ENCODE measurements around the gene TNFRSF13B. TPM values are rescaled to one million over a fixed set of nuclear protein-coding genes. Genes with fewer than 3 reads are reported as not detected.
A peak's percentile ranks its signal among the peaks of the same experiment; 100 is the strongest.
"Not testable (repeated sequence)": the region's sequence is repeated elsewhere in the genome, so short reads cannot be mapped to it uniquely, and the experiment has no call there.

The TNFRSF13B gene
- total RNA-seq, 1 experiment from 2014 or later = not detected

DNA sequence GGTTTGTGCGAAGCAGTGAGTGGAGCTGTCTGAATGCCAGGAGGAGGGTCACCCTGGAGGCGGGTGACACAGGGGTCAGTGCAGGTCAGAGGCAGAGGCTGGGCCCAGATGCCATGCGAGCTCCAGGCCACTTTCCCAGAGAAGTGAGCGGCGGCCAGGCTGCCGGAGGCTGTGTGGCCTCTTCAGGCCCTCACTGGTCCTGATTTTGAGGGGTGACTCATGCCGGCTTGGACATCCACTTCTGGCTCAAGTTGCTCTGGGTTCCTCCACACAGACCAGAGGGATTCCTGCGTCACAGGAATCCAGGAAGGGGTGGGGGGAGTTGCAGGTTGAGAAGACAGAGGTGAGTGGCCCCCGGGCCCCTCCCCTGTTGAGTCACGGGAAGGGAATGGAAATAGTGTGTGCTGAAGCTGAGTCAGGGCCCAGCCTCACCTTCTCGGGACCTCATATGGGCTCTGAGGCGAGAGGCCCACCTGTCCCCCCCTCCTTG lies 38.7 kb upstream of the TNFRSF13B start:
- H3K4me3 Mint-ChIP-seq (ENCODE audit: unreplicated experiment); intact Hi-C loops (cut with micrococcal nuclease); H3K27me3 Mint-ChIP-seq (ENCODE audit: insufficient read depth, unreplicated experiment); H3K27ac Mint-ChIP-seq (ENCODE audit: low read depth, unreplicated experiment); BruUV-seq (replicated peaks); H3K9me3 Mint-ChIP-seq (ENCODE audit: unreplicated experiment); CTCF ChIA-PET; DNase-seq (ENCODE audit: unreplicated experiment); POLR2A ChIA-PET; H3K36me3 Mint-ChIP-seq (ENCODE audit: insufficient read depth, unreplicated experiment): not testable (repeated sequence)
- H3K4me1 Mint-ChIP-seq (ENCODE audit: insufficient read depth, unreplicated experiment) = peaks cover 20% of the 10 kb centered on the region

DNA sequence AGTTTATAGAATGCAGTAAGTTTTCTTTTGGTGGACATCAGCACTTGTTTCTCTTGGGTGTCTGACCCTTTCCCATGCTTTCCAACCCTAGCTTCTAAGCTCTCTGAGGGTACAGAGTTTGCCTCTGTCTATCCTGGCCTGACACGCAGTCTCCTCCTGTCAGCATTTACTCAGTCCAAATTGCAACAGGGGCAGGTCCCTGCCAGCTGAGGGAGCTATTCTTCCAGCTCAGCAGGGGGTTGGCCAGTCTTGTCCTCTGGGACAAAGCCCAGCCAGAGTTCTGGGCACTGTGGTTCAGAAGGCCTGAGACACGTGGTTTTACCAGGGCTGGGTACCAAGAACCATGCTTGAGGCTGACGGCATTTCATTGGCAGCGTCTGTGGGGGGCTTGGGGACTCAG lies 38.1 kb upstream of the TNFRSF13B start:
- POLR2A ChIA-PET; H3K4me3 Mint-ChIP-seq (ENCODE audit: unreplicated experiment); H3K9me3 Mint-ChIP-seq (ENCODE audit: unreplicated experiment); H3K36me3 Mint-ChIP-seq (ENCODE audit: insufficient read depth, unreplicated experiment); H3K27me3 Mint-ChIP-seq (ENCODE audit: insufficient read depth, unreplicated experiment); CTCF ChIA-PET; BruUV-seq (replicated peaks): not testable (repeated sequence)
- H3K4me1 Mint-ChIP-seq (ENCODE audit: insufficient read depth, unreplicated experiment) = peaks cover 14% of the 10 kb centered on the region
- peak; percentile 48 for DNase-seq (ENCODE audit: unreplicated experiment)
- intact Hi-C loops (cut with micrococcal nuclease) = loop anchor here (10.0 kb wide), 1 partner anchor 145 kb away; no protein-coding TSS in a partner anchor
- peak overlapping the region; percentile 83 for H3K27ac Mint-ChIP-seq (ENCODE audit: low read depth, unreplicated experiment)

DNA sequence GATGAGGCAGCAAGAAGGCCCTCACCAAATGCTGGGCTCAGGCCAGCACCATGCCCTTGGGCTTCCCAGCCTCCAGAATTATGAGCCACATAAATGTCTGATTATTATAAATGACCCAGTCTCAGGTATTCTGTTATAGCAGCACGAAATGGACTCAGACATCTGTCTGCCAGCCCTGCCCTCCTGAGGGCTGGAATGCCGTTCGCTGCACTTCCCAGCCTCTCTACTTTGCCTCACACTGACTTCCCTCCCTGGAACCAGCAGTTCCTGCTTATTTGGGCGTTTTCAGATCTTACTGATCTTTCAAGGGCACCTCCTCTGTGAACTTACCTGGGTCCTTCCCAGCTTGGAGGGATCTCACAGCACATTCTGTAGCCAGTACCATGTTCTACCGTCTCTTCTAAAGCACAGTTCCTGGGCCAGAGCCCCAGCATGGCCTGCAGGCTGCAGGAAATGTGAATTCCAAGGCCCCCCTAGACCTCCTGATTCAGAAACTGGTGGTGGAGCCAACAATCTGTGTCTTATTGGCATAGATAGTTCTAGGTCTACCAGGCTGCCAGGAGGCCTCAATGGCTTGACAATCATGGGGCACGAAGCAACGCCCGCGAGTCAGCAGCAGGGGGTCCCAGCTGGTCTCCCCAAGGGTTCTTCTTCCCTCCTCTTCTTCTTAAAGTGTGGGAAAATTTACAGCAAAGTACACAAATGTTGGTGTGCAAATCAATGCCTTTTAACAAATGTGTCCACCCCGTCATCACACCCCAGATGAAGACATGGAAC lies 36.9 kb upstream of the TNFRSF13B start:
- intact Hi-C loops (cut with micrococcal nuclease) = loop anchor here (10.0 kb wide), 1 partner anchor 146 kb away; no protein-coding TSS in a partner anchor
- not testable (repeated sequence) for H3K9me3 Mint-ChIP-seq (ENCODE audit: unreplicated experiment); H3K4me3 Mint-ChIP-seq (ENCODE audit: unreplicated experiment); DNase-seq (ENCODE audit: unreplicated experiment); H3K4me1 Mint-ChIP-seq (ENCODE audit: insufficient read depth, unreplicated experiment); BruUV-seq (replicated peaks); H3K27me3 Mint-ChIP-seq (ENCODE audit: insufficient read depth, unreplicated experiment); H3K36me3 Mint-ChIP-seq (ENCODE audit: insufficient read depth, unreplicated experiment)
- POLR2A ChIA-PET = interaction anchor here (0.6 kb wide), 1 partner anchor 198 kb away, joined by 3 read pairs; no protein-coding TSS in a partner anchor
- peak overlapping the region; percentile 83 for H3K27ac Mint-ChIP-seq (ENCODE audit: low read depth, unreplicated experiment)
- CTCF ChIA-PET = interaction anchor here (0.6 to 0.7 kb wide), 3 partner anchors 36 to 590 kb away, joined by 3 to 5 read pairs (median 3); no protein-coding TSS in a partner anchor

DNA sequence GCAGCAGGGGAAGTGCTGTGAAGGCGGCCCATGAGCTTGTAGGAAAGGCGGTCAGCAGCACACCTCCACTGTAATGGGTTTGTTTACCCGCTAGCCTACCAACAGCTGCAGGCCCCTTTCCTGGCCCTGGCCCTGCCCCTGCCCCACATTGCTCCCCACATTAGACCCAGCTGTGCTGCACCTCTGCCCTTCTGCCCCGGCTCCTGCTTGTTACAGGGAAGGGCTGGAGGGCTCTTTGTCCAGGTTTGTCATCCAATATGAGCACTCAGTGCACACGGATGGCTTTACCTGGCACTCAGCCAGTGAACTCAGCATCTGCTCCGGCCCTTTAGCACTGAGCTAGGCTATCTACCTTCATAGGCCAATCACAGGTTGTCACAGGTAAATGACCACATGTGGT lies 36.0 kb upstream of the TNFRSF13B start:
- H3K9me3 Mint-ChIP-seq (ENCODE audit: unreplicated experiment); POLR2A ChIA-PET; BruUV-seq (replicated peaks); H3K4me1 Mint-ChIP-seq (ENCODE audit: insufficient read depth, unreplicated experiment); H3K4me3 Mint-ChIP-seq (ENCODE audit: unreplicated experiment); H3K27me3 Mint-ChIP-seq (ENCODE audit: insufficient read depth, unreplicated experiment); H3K36me3 Mint-ChIP-seq (ENCODE audit: insufficient read depth, unreplicated experiment); DNase-seq (ENCODE audit: unreplicated experiment); H3K27ac Mint-ChIP-seq (ENCODE audit: low read depth, unreplicated experiment): not testable (repeated sequence)
- CTCF ChIA-PET = interaction anchor here (0.6 kb wide), 1 partner anchor 8 kb away, joined by 3 read pairs; no protein-coding TSS in a partner anchor
- intact Hi-C loops (cut with micrococcal nuclease) = loop anchor here (10.0 kb wide), 1 partner anchor 147 kb away; no protein-coding TSS in a partner anchor

DNA sequence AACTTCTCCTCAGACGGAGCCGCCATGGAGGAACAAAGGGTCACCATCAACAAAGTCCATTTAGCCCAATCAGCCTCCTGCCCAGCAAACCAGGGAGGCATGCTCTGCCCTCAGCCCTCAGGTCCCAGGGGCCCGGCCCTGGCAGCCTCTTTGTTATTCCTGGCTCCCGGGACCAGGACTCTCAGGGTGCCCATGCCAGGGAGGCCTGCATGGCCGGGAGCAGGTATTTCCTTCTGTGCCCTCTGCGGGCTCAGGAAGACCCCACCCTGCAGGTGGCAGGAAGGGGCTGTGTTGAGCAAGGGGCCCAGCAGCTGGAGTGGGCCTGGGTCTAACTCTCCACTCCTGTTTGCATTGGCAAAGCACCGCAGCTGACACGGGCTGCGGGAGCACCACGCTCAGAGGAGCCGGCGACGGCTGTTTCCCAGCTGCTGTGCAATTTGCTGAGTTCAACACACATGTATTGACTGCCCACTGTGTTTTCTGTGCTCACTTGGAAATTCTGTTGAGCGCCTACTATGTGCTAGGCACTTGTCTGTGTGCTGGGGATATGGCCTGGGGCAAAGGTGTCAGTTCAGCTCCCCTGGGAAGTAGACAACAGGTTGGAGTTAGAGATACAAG lies 33.2 kb upstream of the TNFRSF13B start:
- intact Hi-C loops (cut with micrococcal nuclease) = loop anchor here (5.0 to 10.0 kb wide), 3 partner anchors 150 to 637 kb away; no protein-coding TSS in a partner anchor
- H3K4me3 Mint-ChIP-seq (ENCODE audit: unreplicated experiment); DNase-seq (ENCODE audit: unreplicated experiment); BruUV-seq (replicated peaks); H3K27ac Mint-ChIP-seq (ENCODE audit: low read depth, unreplicated experiment); H3K9me3 Mint-ChIP-seq (ENCODE audit: unreplicated experiment); H3K4me1 Mint-ChIP-seq (ENCODE audit: insufficient read depth, unreplicated experiment); POLR2A ChIA-PET; H3K36me3 Mint-ChIP-seq (ENCODE audit: insufficient read depth, unreplicated experiment); H3K27me3 Mint-ChIP-seq (ENCODE audit: insufficient read depth, unreplicated experiment): not testable (repeated sequence)
- CTCF ChIA-PET = interaction anchor here (0.9 to 1.1 kb wide), 2 partner anchors 15 to 29 kb away, joined by 3 to 4 read pairs; no protein-coding TSS in a partner anchor

DNA sequence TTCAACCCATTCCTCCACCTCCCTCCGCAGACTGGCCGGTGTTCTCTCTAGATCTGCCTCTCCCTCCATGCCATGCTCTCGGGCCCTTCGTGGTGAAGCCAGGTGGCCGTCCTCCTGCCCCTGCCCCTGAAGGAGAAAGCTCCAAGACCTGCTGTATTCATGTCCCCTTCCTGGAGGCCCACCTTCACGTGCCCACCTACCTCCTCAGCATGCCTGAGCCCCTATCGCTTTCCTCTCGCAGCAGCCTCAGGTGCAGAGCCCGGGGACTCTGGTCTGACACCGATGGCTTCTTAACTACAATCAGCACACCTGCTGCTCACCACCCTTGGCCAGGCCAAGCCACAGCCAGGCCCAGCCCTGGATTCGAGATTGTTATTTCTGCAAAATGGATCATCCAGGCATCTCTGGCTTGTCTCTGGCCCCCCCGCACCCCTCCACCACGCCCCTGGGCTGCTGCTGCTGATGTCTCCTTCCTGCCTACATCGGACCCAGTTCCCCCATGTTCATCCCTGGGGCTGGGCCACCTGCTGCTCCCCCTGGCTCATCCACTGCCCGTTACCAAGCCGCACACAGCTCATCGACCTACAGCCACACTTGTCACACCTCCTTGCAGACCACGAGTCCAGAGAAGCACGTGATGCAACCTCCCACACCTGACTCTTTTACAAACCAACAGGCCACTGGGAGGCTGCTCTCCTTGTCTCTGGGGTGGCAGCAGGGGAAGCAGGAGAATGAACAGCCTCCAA lies 32.5 kb upstream of the TNFRSF13B start:
- Mint-ChIP-seq H3K27me3 (ENCODE audit: insufficient read depth, unreplicated experiment) (no peaks in the 10 kb centered on the region), H3K9me3 (ENCODE audit: unreplicated experiment) (no peaks in the 10 kb centered on the region), H3K27ac (ENCODE audit: low read depth, unreplicated experiment) (no peak overlapping the region), H3K4me3 (ENCODE audit: unreplicated experiment) (no peak overlapping the region), H3K36me3 (ENCODE audit: insufficient read depth, unreplicated experiment) (no peaks in the 10 kb centered on the region), H3K4me1 (ENCODE audit: insufficient read depth, unreplicated experiment) (no peaks in the 10 kb centered on the region)
- no peak for DNase-seq (ENCODE audit: unreplicated experiment)
- POLR2A ChIA-PET = interaction anchor here (0.7 kb wide), 1 partner anchor 28 kb away, joined by 3 read pairs; no protein-coding TSS in a partner anchor
- TF ChIP-seq, protein P1, sequence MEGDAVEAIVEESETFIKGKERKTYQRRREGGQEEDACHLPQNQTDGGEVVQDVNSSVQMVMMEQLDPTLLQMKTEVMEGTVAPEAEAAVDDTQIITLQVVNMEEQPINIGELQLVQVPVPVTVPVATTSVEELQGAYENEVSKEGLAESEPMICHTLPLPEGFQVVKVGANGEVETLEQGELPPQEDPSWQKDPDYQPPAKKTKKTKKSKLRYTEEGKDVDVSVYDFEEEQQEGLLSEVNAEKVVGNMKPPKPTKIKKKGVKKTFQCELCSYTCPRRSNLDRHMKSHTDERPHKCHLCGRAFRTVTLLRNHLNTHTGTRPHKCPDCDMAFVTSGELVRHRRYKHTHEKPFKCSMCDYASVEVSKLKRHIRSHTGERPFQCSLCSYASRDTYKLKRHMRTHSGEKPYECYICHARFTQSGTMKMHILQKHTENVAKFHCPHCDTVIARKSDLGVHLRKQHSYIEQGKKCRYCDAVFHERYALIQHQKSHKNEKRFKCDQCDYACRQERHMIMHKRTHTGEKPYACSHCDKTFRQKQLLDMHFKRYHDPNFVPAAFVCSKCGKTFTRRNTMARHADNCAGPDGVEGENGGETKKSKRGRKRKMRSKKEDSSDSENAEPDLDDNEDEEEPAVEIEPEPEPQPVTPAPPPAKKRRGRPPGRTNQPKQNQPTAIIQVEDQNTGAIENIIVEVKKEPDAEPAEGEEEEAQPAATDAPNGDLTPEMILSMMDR (IDR thresholded peaks at IDR 0.05; ENCODE audit: unreplicated experiment) = no peak
- intact Hi-C loops (cut with micrococcal nuclease) = loop anchor here (5.0 to 10.0 kb wide), 3 partner anchors 150 to 638 kb away; no protein-coding TSS in a partner anchor
- CTCF ChIA-PET = interaction anchor here (0.7 kb wide), 1 partner anchor 78 kb away, joined by 3 read pairs; no protein-coding TSS in a partner anchor
- BruUV-seq (replicated peaks) = no TSS peak

DNA sequence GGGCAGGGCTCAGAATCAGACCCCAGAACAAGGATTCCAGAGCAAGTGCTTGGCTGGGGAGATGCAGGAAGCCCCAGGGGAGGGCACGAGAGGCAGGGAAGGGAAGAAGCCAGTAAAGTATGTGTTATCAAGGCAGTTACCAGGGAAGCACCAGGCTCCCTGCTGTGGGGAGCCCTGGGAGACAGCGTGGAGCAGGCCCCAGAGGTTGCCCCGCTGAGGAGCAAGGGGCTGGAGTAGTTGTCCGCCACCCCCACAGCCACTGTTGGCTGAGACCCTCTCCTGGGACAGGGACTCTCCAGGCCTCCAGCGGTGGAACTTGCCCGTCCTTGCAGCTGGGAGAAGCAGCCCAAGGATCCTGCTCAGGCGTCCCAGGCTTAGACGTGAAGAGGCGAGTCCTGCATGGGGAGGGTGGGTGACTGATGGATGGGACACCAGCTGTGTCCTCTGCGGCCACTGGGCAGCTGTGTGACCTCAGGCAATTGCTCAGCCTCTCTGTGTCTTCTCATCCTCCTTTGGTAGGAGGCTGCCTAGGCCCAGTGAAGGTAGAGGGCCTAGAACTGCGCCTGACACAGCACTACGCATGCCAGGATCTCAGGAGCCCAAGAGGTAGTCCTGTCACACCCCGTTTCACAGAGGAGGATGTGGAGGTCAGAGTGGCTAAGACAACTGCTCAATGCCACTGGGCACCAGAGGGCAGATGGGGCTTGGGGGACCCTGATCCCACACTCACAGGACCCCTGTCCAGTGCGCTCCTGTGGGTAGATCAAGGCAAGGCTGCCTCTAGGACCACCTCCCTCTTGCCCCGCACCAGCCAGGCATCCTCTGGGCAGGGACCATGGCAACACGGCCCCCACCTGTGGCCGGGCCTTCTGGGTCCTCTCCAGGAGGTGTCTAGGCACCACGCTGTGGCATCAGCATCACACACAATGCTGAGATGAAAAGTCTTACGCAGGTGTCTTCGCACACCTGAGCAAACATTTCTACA lies 31.1 kb upstream of the TNFRSF13B start:
- POLR2A ChIA-PET = interaction anchor here (0.6 kb wide), 1 partner anchor 352 kb away, joined by 3 read pairs; no protein-coding TSS in a partner anchor
- H3K36me3 Mint-ChIP-seq (ENCODE audit: insufficient read depth, unreplicated experiment); H3K27me3 Mint-ChIP-seq (ENCODE audit: insufficient read depth, unreplicated experiment); DNase-seq (ENCODE audit: unreplicated experiment); H3K9me3 Mint-ChIP-seq (ENCODE audit: unreplicated experiment); H3K27ac Mint-ChIP-seq (ENCODE audit: low read depth, unreplicated experiment); H3K4me1 Mint-ChIP-seq (ENCODE audit: insufficient read depth, unreplicated experiment); H3K4me3 Mint-ChIP-seq (ENCODE audit: unreplicated experiment); BruUV-seq (replicated peaks): not testable (repeated sequence)
- intact Hi-C loops (cut with micrococcal nuclease) = loop anchor here (5.0 to 10.0 kb wide), 3 partner anchors 152 to 639 kb away; no protein-coding TSS in a partner anchor
- CTCF ChIA-PET = interaction anchor here (0.6 to 0.7 kb wide), 3 partner anchors 146 to 515 kb away, joined by 3 to 4 read pairs (median 3); no protein-coding TSS in a partner anchor
